SU-DHL-6 (cell line): Measurements from ENCODE around the gene TRIM29.

ENCODE experiments used
- CTCF ChIP-seq: fragments of 200-600 bp; sonication (generic); IDR thresholded peaks from one replicate; pipeline ENCODE4 v1.5.1; 2017; ENCODE audit warnings: antibody characterized with exemption, mild to moderate bottlenecking, low read length, moderate library complexity; ENCODE audit not compliant: insufficient read depth, poor library complexity, severe bottlenecking
- EZH2phosphoT487 ChIP-seq: fragments of 200-600 bp; sonication (generic), shearing (Covaris generic); conservative IDR thresholded peaks from 2 replicates; pipeline ENCODE4 v1.6.1; 2018; ENCODE audit warnings: mild to moderate bottlenecking, antibody characterized with exemption, low read length, moderate library complexity, mixed read lengths

DNA sequence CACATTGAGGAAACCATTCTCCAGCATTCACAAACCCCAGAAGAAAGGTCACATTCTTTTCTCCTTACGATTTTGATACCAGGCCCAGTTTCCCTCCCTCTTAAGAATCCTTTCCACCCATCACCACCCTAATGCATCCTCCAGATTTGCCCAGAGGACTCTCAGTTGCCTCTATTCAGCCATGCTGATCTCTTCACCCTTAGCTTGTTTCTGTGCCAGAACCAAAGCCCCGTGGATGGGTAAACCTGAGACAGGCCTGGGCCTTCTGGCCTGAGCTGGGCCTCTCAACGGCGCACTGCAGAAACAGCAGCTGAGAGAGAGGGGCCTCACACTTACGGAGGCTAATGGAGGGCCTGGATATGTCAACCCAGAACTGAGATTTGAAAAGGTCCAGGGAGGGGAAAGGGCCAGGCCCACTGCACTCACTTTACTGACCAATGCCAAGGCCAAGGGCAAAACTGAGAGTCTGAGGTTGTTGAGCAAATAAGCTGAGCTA is 40.7 kb upstream of the TRIM29 start:
- TF ChIP-seq CTCF (no peak), EZH2phosphoT487 (no peak)
